OCI-LY3 (cell line): Measurements from ENCODE around the gene TDRKH.

Experiments
- EZH2phosphoT487 ChIP-seq: fragments of 200-600 bp; shearing (Covaris generic); IDR thresholded peaks from 2 replicates; pipeline ENCODE4 v1.6.1; 2018; ENCODE audit warnings: antibody characterized with exemption, mixed run types, low read depth
- TF ChIP-seq, protein P1 (sequence below): fragments of 200-600, 300-600 bp; sonication (generic); IDR thresholded peaks from 2 replicates; pipeline ENCODE4 v1.5.1; 2014; ENCODE audit warnings: antibody characterized with exemption, low read length, low read depth

- TF ChIP-seq, protein P1, sequence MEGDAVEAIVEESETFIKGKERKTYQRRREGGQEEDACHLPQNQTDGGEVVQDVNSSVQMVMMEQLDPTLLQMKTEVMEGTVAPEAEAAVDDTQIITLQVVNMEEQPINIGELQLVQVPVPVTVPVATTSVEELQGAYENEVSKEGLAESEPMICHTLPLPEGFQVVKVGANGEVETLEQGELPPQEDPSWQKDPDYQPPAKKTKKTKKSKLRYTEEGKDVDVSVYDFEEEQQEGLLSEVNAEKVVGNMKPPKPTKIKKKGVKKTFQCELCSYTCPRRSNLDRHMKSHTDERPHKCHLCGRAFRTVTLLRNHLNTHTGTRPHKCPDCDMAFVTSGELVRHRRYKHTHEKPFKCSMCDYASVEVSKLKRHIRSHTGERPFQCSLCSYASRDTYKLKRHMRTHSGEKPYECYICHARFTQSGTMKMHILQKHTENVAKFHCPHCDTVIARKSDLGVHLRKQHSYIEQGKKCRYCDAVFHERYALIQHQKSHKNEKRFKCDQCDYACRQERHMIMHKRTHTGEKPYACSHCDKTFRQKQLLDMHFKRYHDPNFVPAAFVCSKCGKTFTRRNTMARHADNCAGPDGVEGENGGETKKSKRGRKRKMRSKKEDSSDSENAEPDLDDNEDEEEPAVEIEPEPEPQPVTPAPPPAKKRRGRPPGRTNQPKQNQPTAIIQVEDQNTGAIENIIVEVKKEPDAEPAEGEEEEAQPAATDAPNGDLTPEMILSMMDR, result no peak
- no peak for TF ChIP-seq EZH2phosphoT487
These were observed 27.1 kb downstream of the TDRKH start, which contains the start of gene MRPL9 for GRCh38 chr1:151762941-151763921.
